T-helper 2 cell (primary cell): ENCODE data around the gene CLASP2.

Source experiments
- DNase-seq, 5 experiments: peaks; one replicate each; pipeline versions ENCODE4 v3.0.0 to v3.0.0-alpha.2; 2012 to 2022

The CLASP2 gene

DNA sequence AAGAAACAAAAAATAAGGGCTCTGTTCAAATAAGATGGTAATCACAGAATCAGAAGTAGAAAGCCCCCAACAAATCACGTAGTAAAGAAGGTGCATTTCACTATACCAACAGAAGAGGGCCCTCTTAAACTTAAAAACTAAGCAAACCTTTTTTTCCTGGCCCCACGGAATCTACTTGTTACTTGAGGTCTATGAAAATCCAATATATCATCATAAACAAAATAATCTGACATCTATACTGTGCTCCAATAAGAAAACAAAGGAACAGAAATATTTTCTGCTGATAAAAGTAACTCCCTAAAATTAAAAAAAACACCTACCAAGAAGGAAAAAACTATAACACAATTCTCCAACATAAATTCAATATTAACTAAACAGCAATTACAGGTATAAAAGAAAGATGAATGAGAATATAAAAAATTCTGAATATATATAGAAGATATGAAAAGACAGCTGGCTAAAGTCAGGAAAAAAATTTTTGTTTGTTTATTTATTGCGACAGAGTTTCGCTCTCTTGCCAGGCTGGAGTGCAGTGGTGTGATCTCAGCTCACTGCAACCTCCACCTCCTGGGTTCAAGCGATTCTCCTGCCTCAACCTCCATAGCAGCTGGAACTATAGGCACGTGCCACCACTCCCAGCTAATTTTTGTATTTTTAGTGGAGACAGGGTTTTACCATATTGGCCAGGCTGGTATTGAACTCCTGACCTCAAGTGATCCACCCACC is 81.8 kb downstream of the CLASP2 start:
- DNase-seq: peak in 1 of 5 experiments; percentile 66

DNA sequence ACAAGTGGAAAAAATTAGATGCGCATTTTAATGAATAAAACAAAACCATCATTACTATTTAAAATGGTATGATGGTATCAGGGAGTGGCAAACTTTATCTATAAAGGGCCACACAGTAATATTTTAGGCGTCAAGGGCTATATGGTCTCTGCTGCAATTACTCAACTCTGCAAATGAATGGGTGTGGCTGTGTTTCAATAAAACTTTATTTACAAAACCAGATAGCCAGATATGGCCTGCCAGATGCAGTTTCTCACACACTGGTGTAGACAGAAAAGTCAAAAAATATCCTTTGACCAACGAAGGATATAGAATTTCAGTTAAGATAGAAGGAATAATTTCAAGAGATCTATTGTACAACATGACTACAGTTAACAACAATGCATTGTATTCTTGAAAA is 83.8 kb downstream of the CLASP2 start:
- no peak for DNase-seq

DNA sequence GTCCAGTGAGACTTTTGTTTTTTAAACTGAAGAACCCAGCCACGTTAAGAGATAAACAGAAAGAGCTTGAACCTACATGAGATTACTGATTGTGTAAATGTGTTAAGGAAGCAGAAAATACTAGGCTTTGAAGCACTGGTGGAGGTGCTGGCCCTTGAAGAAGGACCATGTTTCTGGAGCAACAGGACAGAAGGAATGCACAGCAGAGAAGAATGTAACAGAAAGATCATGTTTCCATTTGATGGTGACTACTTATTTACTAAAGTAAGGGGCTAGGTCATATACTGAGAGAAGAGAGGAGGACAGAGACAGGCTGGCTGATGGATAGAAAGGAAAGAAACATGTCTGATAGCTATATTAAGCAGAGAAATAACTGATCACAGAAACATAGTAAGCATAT is 88.8 kb downstream of the CLASP2 start:
- DNase-seq: no peak

DNA sequence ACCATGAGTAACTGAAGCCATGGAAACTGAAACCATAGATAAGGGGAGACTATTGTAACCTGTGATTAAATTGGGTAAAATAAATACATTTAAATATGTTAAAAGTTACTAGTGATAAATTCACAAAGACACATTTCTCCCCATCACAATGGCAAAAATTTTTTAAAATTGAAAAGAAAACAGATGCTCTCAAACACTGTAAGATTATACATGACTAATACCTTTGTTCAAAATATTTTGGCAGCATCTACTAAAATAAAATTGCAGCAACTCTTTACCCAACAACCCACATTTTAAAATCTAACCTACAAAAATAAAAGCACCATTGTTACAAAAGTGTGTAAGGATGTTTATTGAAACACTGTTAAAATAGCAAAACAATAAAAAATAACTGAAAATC is 93.3 kb downstream of the CLASP2 start:
- no peak for DNase-seq

DNA sequence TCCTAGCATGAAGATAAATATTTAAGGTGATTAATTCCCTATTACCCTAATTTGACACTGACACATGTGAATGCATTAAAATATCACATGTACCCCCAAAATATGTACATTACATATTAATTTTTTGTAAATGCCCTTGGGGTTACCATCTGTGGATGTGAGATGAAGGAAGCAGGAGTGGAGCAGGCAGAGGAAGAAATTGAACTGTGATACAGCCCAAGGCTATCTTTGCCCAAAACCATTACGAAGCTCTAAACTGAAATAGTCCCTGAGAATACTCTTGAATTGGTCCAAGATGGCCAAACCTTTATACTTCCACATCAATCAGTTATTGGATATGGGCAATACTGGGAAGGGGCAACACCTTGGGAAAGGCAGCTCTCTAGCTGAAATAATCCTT is 105.0 kb downstream of the CLASP2 start:
- no peak for DNase-seq

DNA sequence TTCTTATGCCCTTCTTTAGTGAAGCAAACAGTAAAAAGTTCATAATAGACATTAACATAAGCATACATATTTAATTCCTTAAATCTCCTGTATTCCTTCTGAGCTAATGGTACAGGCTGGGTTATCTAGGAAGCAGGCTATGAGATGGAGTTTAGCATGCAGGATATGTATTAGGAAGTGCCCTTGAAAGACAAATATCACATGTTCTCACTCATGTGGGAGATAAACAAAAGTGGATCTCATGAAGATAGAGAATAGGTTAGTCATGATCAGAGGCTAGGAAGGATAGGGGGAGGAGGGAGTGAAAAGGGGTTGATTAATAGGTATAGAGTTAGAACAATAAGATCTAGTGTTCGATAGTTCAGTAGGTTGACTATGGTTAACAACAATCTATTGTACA is 105.4 kb downstream of the CLASP2 start:
- no peak for DNase-seq

DNA sequence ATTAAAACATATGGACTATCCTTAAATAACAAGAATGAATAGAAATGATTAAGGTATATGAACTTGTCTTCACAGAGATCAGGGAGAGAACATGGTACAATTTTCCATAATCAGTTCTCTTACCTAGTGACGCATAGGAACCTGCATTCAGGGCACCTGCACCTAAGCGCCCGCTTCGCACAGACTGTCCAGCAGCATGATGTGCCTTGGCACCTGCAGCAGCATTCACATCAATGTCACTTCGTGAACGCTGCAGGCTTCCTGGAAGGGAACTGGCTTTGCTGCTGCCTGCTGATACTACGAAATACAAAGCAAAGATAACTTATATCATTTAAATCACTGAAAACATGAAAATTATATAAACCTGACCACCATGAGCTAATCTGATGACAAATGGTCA is 115.2 kb downstream of the CLASP2 start:
- no peak for DNase-seq

DNA sequence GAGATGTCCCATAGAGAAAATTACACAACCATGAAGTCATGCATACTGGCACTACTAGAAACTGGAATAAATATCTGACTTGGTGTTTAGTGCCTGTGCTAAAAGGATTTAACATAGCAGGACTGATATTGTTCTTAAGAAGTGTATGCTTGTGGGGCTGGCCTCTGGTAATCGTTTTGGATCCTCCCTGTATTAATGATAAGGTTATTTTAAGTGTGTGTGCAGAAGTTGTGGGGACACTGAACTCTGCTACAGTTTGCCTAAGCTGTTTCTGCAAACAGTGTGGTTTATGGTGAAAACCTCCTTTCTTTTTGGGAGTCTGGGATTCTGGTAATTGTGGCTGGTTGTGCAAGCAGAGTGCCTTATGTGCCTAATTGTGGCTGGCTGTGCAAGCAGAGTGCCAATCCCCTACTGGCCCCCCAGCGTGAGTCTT is 120.8 kb downstream of the CLASP2 start:
- no peak for DNase-seq

DNA sequence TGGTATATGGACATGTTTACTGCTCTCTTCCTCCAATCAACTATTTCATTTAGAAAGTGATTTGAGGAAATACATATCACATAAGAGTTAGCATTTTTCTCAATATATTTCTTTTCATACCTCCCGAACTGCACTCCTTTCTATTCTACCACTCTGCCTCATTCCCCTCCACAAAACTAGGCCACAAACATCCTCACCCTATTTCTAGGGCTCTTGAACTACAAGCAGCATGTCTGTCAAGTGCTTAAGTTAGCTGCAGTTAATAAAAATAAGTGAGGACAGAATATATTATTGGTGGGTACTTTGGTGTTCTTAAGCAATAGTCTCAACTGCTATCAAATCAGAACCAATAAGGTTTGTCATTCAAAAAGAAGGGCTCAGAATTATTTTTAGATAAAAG is 125.1 kb downstream of the CLASP2 start:
- no peak for DNase-seq

DNA sequence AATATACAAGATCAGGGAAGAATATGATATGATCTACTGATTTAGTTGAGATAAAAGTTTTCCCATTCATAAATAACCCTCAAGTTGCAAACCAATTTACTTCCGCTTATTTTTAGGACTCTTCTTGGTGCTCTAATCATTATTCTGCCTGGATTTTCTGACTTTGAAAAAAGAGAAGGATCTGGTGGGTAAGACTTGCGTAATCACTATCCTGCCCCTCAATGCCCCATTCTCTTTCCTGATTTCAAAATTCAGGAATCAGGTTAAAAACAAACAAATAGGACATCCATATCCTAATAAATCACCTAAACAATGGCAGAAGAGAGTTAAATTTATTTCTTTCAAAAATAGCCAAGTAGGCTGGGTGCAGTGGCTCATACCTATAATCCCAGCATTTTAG is 127.5 kb downstream of the CLASP2 start:
- DNase-seq: no peak

DNA sequence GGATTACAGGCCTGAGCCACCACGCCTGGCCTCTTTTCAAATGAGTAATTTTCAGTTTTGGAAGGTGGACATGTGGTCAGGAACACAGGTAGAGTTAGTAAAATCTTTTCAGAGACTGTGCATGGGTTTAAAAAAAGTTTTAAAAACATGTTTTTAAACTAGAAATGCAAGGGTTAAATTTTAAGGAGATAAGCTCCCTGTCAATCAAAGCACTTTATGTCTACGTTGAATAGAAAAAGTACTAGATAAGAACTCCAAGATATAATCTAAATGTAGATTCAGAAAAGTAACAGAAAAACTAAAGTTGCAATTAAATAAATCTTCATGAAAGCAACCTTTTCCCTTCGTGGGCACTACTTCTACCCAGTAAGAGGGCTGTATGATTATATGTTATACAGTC is 131.7 kb downstream of the CLASP2 start:
- no peak for DNase-seq

DNA sequence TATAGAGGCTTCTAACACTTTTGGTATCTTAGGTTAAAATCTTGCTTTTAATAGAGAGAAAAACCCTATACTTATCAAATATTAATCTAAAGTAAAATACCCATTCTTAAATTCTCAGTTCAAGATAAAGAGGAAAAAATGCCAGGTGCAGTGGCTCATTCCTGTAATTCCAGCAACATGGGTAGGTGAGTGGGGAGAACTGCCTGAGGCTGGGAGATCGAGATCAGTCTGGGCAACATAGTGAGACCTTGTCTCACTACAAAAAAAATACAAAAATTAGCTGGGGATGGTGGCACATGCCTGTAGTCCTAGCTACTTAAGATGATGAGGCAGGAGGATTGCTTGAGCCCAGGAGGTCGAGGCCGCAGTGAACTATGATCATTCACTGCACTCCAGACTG is 135.8 kb downstream of the CLASP2 start:
- no peak for DNase-seq

DNA sequence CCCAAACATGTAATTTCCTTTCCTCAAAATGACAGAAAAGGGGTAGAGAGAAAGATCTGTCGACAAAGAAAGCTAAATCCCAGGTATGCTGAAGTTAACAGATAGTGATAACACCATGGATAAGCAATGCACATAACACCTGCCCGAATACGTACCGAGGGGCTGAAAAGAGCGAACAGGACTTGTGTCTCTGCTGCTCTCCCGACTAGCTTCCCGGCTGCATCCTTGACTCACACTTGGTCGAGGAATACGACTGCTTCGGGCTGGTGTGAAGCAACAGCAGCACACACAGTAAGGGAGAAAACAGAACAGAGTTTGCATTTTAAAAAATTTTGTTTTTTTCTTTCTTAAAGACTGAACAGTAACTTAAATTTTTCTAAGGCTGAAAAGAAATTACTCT is 136.4 kb downstream of the CLASP2 start:
- DNase-seq: no peak

DNA sequence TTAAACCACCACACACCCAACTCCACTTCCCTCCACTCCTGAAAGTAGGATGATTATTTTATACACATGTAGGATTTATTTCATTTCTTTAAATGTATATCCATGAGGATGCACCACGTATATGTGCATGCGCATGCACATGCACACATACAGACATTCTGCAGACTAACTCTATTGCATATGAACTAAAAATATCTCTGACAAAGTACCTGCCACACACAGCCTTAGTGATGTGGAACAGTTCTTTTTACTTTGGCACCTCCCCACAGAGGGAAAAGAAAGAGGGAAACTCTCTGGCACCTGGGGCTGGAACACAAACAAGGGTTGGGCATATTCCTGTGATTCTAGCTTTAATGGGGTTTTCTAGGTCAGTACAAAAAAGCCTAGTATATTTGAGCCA is 138.2 kb downstream of the CLASP2 start:
- DNase-seq: no peak

DNA sequence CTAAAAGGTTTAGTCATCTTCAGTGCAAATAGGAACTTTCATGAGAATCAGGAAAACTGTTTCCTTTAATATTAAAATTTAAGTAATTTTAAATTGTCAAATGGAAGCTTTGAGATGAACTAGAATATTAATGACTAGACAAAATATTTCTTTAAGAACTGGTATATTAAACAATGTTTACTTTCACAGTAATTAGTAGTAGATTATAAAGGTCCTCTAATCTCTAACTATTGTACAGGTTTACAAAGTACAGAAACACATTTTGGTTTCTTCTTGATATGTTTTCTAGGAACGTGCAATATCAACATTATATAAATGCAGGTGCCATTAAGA is 138.9 kb downstream of the CLASP2 start:
- DNase-seq: no peak

DNA sequence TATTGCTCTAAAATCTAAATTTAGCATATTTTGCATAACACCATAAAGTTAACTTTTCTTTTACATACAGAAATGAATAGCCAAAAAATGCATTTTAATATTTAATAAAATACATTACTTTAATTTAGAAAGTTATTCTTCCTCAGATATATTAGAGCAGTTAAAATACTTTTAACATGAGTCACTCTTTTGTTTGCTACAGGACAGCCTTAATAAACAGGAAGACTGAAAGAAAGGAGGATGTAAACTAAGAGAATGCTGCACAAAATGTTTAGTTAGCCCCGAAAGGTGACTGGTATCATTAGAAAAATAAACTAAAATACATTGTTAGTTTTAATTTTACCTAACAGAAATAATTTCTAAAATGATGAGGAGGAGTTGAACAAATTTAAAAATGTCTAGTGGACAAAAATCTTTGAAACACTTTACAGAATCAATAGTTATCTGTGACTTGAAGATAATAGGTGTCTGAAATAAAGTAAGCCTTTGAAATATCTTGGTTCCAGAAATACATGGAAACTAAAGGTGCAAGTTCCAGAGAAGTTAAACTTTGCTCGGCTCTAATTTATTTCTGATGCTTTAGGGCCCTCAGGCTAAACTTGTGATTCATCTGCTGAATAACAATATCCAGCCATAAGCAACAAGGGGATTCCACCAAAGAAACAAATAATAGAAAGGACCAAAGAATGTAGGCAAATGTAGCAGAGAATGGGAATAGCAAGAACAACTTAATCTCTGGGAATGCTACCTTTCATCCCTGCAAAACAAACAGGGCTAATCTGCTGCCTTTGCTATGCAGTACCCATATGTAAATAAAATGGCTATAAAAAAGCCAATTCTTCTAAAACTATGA is 139.5 kb downstream of the CLASP2 start:
- no peak for DNase-seq

DNA sequence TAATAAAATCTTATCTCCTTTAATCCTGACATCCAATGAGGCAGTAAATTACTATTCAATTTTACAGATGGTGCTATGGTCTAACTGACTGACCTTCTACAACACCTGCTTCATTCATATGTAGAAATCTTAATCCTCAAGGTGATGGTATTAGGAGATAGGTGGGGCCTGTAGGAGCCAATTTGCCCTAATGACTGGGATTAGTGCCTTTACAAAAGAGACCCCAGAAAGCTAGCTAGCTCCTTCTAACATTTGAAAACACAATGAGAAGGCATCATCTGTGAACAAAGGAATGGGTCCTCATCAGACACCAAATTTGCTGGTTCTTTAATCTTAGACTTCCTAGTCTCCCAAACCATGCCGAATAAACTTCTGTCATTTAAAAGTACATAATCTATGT is 140.5 kb downstream of the CLASP2 start:
- no peak for DNase-seq

DNA sequence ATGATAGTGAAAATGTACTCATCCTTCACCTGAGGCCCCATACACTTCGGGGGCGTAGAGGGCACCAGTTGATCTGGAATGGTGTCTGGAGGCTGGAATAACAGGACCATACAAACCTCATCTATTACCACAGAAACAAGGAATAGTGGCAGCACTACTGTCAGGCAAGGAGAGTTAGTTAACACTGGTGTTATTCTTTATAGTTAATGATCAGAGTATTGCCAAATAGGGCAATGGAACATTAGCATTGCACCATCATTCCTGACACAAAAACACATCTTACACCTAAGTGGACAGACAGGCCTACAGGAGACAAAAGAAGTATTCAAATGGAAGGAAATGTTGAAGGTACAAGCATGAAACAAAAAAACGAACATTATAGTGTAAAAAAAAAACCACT is 140.9 kb downstream of the CLASP2 start:
- no peak for DNase-seq

DNA sequence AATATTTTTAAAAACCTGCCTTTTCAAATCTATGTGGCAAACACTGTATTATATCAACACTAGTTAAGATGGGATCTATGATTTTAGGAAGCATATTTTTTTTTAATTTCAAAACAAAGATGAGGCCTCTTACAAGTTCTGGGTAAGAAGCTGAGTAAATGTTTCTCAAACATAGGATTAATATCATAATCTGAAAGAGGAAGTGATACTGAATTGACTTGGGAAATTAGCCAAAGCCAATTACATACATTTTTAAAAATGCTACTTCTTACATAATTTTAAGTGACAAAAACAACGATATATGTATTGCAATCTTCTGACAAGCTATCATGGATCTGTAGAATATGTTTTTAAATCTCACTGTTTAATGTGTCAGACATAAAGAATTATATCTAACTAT is 142.7 kb downstream of the CLASP2 start:
- DNase-seq: no peak

DNA sequence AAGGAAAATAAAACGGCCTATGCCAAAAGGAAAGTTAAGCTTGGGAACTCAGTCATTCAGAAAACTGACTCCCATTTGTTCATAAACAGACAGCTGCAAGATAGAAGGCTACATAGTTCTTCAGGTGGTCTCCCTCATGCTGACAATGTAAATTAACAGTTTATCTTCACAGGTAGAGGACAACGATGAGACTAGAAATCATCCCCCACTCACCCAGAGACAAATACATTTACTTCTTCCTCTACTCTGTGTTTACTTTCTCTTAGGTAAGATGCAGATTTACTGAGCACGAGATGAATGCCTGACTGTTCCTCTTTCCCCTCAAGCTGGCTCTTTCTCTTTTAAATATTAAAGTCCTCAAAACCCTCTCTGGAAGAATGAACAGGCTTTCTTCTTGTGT is 160.2 kb downstream of the CLASP2 start:
- DNase-seq: no peak

DNA sequence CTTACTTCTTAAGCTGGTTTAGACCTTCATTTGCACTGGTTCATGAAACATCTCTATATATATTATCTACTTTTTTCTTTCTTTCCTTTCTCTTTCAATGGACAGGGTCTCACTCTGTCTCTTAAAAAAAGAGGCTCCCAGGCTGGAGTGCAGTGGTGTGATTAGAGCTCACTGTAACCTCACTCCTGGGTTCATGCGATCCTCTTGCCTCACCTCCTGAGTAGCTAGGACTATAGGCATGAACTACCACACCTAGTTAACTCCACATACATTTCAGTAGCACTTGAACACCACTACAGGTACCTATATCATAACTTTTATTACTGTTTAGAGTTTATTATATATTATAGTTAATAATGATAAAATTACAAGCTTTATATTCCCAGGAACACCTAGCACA is 160.8 kb downstream of the CLASP2 start:
- DNase-seq: no peak

DNA sequence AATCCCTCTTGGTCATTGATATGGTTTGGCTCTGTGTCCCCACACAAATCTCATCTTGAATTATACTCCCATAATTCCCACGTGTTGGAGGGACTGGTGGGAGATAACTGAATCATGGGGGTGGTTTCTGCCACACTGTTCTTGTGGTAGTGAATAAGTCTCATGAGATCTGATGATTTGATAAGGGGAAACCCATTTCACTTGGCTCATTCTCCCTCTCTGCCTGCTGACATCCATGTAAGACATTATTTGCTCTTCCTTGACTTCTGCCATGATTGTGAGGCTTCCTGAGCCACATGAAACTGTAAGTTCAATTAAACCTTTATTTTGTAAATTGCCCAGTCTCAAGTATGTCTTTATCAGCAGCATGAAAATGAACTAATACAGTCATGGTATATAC is 171.0 kb downstream of the CLASP2 start:
- no peak for DNase-seq

DNA sequence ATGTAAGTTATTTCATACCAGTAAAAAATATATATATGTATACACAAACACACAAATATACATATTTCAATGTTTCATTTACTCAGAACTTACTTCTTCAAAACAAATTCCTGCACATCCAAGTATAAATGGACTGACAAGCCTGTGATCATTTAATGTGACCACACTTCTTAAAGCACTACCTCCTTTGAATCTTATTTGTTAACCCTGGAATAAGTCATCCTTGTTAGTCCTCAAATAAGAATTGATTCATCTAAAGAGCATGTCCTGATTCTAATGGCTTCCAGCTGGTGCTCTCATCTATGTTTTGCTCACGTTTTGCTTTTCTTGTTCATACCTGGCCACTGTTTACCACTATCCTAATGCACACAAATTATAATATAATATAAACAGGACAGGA is 173.9 kb downstream of the CLASP2 start:
- DNase-seq: no peak

DNA sequence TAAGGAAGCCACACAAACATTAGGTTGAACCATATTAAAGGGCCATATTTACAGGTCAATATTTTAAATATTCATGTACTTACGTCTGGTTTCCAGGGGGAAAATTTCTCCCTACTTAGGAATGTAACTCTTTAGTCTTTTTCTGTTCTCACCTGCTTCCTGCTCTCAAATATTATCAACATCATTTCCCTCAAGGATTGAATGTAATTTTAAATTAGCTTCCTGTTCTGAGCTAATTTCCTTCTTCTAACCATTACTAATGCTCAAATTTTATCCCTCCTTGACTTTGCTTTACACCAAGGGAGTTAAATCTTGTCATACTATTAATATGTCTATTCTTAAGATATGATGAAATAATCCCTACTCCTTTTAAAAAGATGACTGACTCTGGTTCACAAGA is 174.5 kb downstream of the CLASP2 start:
- no peak for DNase-seq

DNA sequence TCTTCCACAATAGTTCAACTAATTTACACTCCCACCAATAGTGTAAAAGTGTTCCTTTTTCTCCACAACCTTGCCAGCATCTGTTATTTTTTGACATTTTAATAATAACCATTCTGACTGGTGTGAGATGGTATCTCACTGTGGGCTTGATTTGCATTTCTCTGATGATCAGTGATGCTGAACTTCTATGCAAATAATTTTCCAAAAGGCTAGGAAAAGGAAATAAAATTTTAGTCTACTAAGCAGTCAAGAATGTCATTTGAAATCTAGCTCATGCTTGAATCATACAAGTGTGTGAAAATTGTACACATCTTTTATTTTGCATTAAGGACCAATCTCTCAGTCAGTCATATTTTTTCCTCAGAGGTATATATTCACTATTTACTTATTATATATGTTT is 176.1 kb downstream of the CLASP2 start:
- no peak for DNase-seq
